CD4-positive, CD25-positive, alpha-beta regulatory T cell (primary cell): Measurements from ENCODE around the gene CHMP1B. TPM values are rescaled to one million over a fixed set of nuclear protein-coding genes. Genes with fewer than 3 reads are reported as not detected.

Experiments used
- ATAC-seq, 2 donors: fragments of 150-1000 bp; cut with Tn5 transposase; one replicate each; pipeline ENCODE4 v1.10.0; 2021; ENCODE audit warnings: low read depth in 2 of 2, moderate number of reproducible peaks in 2 of 2, moderate library complexity in 1 of 2
- DNase-seq, 3 donors: peaks; one replicate each; pipeline versions ENCODE4 v3.0.0 to v3.0.0-alpha.2; 2012 to 2022; ENCODE audit warnings: mixed read lengths in 1 of 3
- H3K27ac ChIP-seq: one replicate; pipeline ENCODE4 v1.7.0; 2013; ENCODE audit warnings: mild to moderate bottlenecking, low read length; ENCODE audit not compliant: insufficient read depth, poor library complexity, severe bottlenecking
- H3K27me3 ChIP-seq: one replicate; pipeline ENCODE4 v1.7.0; 2013; ENCODE audit warnings: low read length; ENCODE audit not compliant: control insufficient read depth, insufficient read depth
- H3K36me3 ChIP-seq: one replicate; pipeline ENCODE4 v1.7.0; 2013; ENCODE audit warnings: mild to moderate bottlenecking, low read length, moderate library complexity; ENCODE audit not compliant: control insufficient read depth, insufficient read depth
- H3K4me1 ChIP-seq: 2 replicates; pipeline ENCODE4 v1.7.0; 2013; ENCODE audit warnings: mild to moderate bottlenecking, low read length; ENCODE audit not compliant: insufficient read depth, control insufficient read depth, poor library complexity, severe bottlenecking
- H3K4me3 ChIP-seq: one replicate; pipeline ENCODE4 v1.7.0; 2013; ENCODE audit warnings: low read depth, mild to moderate bottlenecking, low read length, moderate library complexity
- H3K9me3 ChIP-seq, 2 experiments: 1 replicate in 1 of 2; 2 replicates in 1 of 2; pipeline ENCODE4 v1.7.0; 2013; ENCODE audit warnings: low read length in 2 of 2, mild to moderate bottlenecking in 1 of 2, moderate library complexity in 1 of 2; ENCODE audit not compliant: control insufficient read depth in 2 of 2
- H3K27ac Mint-ChIP-seq, 3 donors: one replicate each; pipeline ENCODE4 v1.8.0; 2020 to 2022; ENCODE audit warnings: mild to moderate bottlenecking in 3 of 3, mixed read lengths in 3 of 3, moderate library complexity in 2 of 3
- H3K27me3 Mint-ChIP-seq: one replicate; pipeline ENCODE4 v1.8.0; 2022; ENCODE audit warnings: mild to moderate bottlenecking, mixed read lengths
- H3K36me3 Mint-ChIP-seq: one replicate; pipeline ENCODE4 v1.8.0; 2020; ENCODE audit warnings: mixed read lengths
- H3K4me1 Mint-ChIP-seq, 4 donors: one replicate each; pipeline ENCODE4 v1.8.0; 2020 to 2022; ENCODE audit warnings: mixed read lengths in 4 of 4, mild to moderate bottlenecking in 1 of 4
- H3K4me3 Mint-ChIP-seq, 4 donors: one replicate each; pipeline ENCODE4 v1.8.0; 2020 to 2022; ENCODE audit warnings: mild to moderate bottlenecking in 4 of 4, mixed read lengths in 4 of 4, moderate library complexity in 3 of 4
- H3K9me3 Mint-ChIP-seq, 7 donors: one replicate each; pipeline ENCODE4 v1.8.0; 2020 to 2022; ENCODE audit warnings: mixed read lengths in 7 of 7, mild to moderate bottlenecking in 3 of 7, moderate library complexity in 2 of 7
- polyA plus RNA-seq, 4 donors: library from polyadenylated mRNA; unstranded; fragments of 300-500 nt; fragmentation: Illumina TruSeq; gene quantifications; one replicate each; pipeline ENCODE4 v1.2.3, GENCODE V29; 2021
- total RNA-seq: library from RNA; stranded (reverse); gene quantifications from one replicate; pipeline ENCODE4 v1.2.3, GENCODE V29; 2022

Gene CHMP1B
- total RNA-seq (113 TPM), polyA plus RNA-seq (10 to 100 TPM; 55.4 to 68.2 (median 64.9) TPM)

GRCh38 chr18:11851146-11851805 lies at the start of gene CHMP1B:
CHMP1B (plus strand) TSS chr18:11851413; CDS start chr18:11851512, 99 bp downstream.
- no peaks in the 10 kb centered on the region for H3K27me3 ChIP-seq
- H3K27ac ChIP-seq: peak within 1 kb of the TSS; percentile 96
- Mint-ChIP-seq H3K4me1 (peaks cover 6 to 57% (median 31%) of the 10 kb centered on the region in 4 donors), H3K9me3 (no peaks in the 10 kb centered on the region), H3K27ac (peak within 1 kb of the TSS; percentile 99 to 100 (median 100)), H3K36me3 (peaks cover 7% of the 10 kb centered on the region), H3K27me3 (peaks cover 30% of the 10 kb centered on the region), H3K4me3 (peak within 1 kb of the TSS; percentile 97 to 100 (median 100))
- peak; percentile 92 to 93 for ATAC-seq
- H3K9me3 ChIP-seq: no peaks in the 10 kb centered on the region
- peaks cover 3% of the 10 kb centered on the region for H3K36me3 ChIP-seq
- H3K4me1 ChIP-seq: peaks cover 40% of the 10 kb centered on the region
- H3K4me3 ChIP-seq: peak within 1 kb of the TSS; percentile 97
- DNase-seq: peak; percentile 95 to 98 (median 96)

- H3K27me3 Mint-ChIP-seq: peaks cover 18% of the 10 kb centered on the region
- H3K9me3 Mint-ChIP-seq: peaks cover 0 to 2% (median 0%) of the 10 kb centered on the region in 7 donors
- no peak overlapping the region for H3K27ac Mint-ChIP-seq
Measured at GRCh38 chr18:11801573-11801972, 49.6 kb upstream of the CHMP1B start.

GRCh38 chr18:11802158-11802557 lies 49.1 kb upstream of the CHMP1B start:
- H3K36me3 ChIP-seq: no peaks in the 10 kb centered on the region
- no peak for ATAC-seq
- no peak overlapping the region for H3K4me3 ChIP-seq
- DNase-seq: no peak
- Mint-ChIP-seq H3K36me3 (no peaks in the 10 kb centered on the region), H3K27me3 (peaks cover 18% of the 10 kb centered on the region), H3K27ac (no peak overlapping the region), H3K4me3 (no peak overlapping the region), H3K9me3 (peaks cover 0 to 2% (median 0%) of the 10 kb centered on the region in 7 donors), H3K4me1 (no peaks in the 10 kb centered on the region)
- H3K27ac ChIP-seq: no peak overlapping the region
- H3K4me1 ChIP-seq: no peaks in the 10 kb centered on the region
- H3K9me3 ChIP-seq: no peaks in the 10 kb centered on the region
- peaks cover 2% of the 10 kb centered on the region for H3K27me3 ChIP-seq

More at GRCh38 chr18:11801573-11801972, 49.6 kb upstream of the CHMP1B start:
- Histone ChIP-seq H3K36me3 (no peaks in the 10 kb centered on the region), H3K9me3 (no peaks in the 10 kb centered on the region), H3K27ac (no peak overlapping the region), H3K4me1 (no peaks in the 10 kb centered on the region), H3K4me3 (no peak overlapping the region), H3K27me3 (peaks cover 2% of the 10 kb centered on the region)
- Mint-ChIP-seq H3K4me1 (no peaks in the 10 kb centered on the region), H3K36me3 (no peaks in the 10 kb centered on the region), H3K4me3 (no peak overlapping the region)
- DNase-seq (no peak), ATAC-seq (no peak)

- H3K4me1 Mint-ChIP-seq: no peaks in the 10 kb centered on the region
- DNase-seq (no peak), ATAC-seq (no peak)
- peaks cover 0 to 3% (median 0%) of the 10 kb centered on the region in 7 donors for H3K9me3 Mint-ChIP-seq
- H3K36me3 ChIP-seq: no peaks in the 10 kb centered on the region
- H3K4me3 Mint-ChIP-seq: no peak overlapping the region
- no peak overlapping the region for H3K27ac ChIP-seq
- peaks cover 18% of the 10 kb centered on the region for H3K27me3 Mint-ChIP-seq
- H3K27ac Mint-ChIP-seq: no peak overlapping the region
- H3K27me3 ChIP-seq: peaks cover 2% of the 10 kb centered on the region
- H3K4me3 ChIP-seq: no peak overlapping the region
- H3K9me3 ChIP-seq: no peaks in the 10 kb centered on the region
- H3K4me1 ChIP-seq: no peaks in the 10 kb centered on the region
- no peaks in the 10 kb centered on the region for H3K36me3 Mint-ChIP-seq
Measured at GRCh38 chr18:11802586-11802985, 48.6 kb upstream of the CHMP1B start.

- Mint-ChIP-seq H3K27ac (no peak overlapping the region), H3K4me3 (no peak overlapping the region), H3K27me3 (peaks cover 9% of the 10 kb centered on the region), H3K36me3 (no peaks in the 10 kb centered on the region), H3K4me1 (no peaks in the 10 kb centered on the region), H3K9me3 (peaks cover 0 to 7% (median 0%) of the 10 kb centered on the region in 7 donors)
- Histone ChIP-seq H3K9me3 (no peaks in the 10 kb centered on the region), H3K27ac (no peak overlapping the region), H3K27me3 (no peaks in the 10 kb centered on the region), H3K36me3 (no peaks in the 10 kb centered on the region), H3K4me3 (no peak overlapping the region), H3K4me1 (no peaks in the 10 kb centered on the region)
- ATAC-seq (no peak), DNase-seq (no peak)
Measured at GRCh38 chr18:11807233-11807632, 44.0 kb upstream of the CHMP1B start.

GRCh38 chr18:11808001-11808855 lies 43.0 kb upstream of the CHMP1B start:
- Histone ChIP-seq H3K4me3 (no peak overlapping the region), H3K27me3 (no peaks in the 10 kb centered on the region), H3K27ac (no peak overlapping the region), H3K4me1 (no peaks in the 10 kb centered on the region), H3K9me3 (no peaks in the 10 kb centered on the region), H3K36me3 (no peaks in the 10 kb centered on the region)
- Mint-ChIP-seq H3K4me1 (no peaks in the 10 kb centered on the region), H3K27ac (no peak overlapping the region), H3K9me3 (peaks cover 0 to 7% (median 0%) of the 10 kb centered on the region in 7 donors), H3K36me3 (no peaks in the 10 kb centered on the region), H3K27me3 (peaks cover 7% of the 10 kb centered on the region), H3K4me3 (no peak overlapping the region)
- ATAC-seq (no peak), DNase-seq (no peak)

GRCh38 chr18:11809895-11810294 lies 41.3 kb upstream of the CHMP1B start:
- ATAC-seq: no peak
- DNase-seq: no peak
- Mint-ChIP-seq H3K27ac (no peak overlapping the region), H3K27me3 (peaks cover 12% of the 10 kb centered on the region), H3K4me1 (no peaks in the 10 kb centered on the region), H3K9me3 (peaks cover 0 to 7% (median 0%) of the 10 kb centered on the region in 7 donors), H3K36me3 (no peaks in the 10 kb centered on the region), H3K4me3 (no peak overlapping the region)
- Histone ChIP-seq H3K36me3 (no peaks in the 10 kb centered on the region), H3K4me3 (no peak overlapping the region), H3K4me1 (no peaks in the 10 kb centered on the region), H3K27me3 (no peaks in the 10 kb centered on the region), H3K9me3 (no peaks in the 10 kb centered on the region), H3K27ac (no peak overlapping the region)
